ENCODE data around the gene TMEM59L.

The TMEM59L gene

GRCh38 chr19:18660051-18660910 is 47.6 kb downstream of the TMEM59L start:
- DNase-seq = no peak

- no peak for DNase-seq
Measured at GRCh38 chr19:18660939-18661670, 48.4 kb downstream of the TMEM59L start.

GRCh38 chr19:18662972-18663732 is 50.5 kb downstream of the TMEM59L start:
- DNase-seq = no peak

- no peak for DNase-seq
Measured at GRCh38 chr19:18663940-18664530, 51.4 kb downstream of the TMEM59L start.

- no peak for DNase-seq
Measured at GRCh38 chr19:18665771-18666202, 53.1 kb downstream of the TMEM59L start.

GRCh38 chr19:18666317-18666716 is 53.6 kb downstream of the TMEM59L start:
- no peak for DNase-seq

- DNase-seq = no peak
Measured at GRCh38 chr19:18666784-18667183, 54.1 kb downstream of the TMEM59L start.

- no peak for DNase-seq
Measured at GRCh38 chr19:18667531-18668251, 55.0 kb downstream of the TMEM59L start.

- DNase-seq = no peak
Measured at GRCh38 chr19:18668252-18668631, 55.6 kb downstream of the TMEM59L start.

GRCh38 chr19:18668744-18669523 is 56.3 kb downstream of the TMEM59L start:
- no peak for DNase-seq

GRCh38 chr19:18669524-18669817 is 56.8 kb downstream of the TMEM59L start:
- no peak for DNase-seq

GRCh38 chr19:18669883-18670282 is 57.2 kb downstream of the TMEM59L start:
- DNase-seq = no peak

GRCh38 chr19:18670312-18670711 is 57.6 kb downstream of the TMEM59L start:
- DNase-seq = no peak

All from activated CD4-positive, alpha-beta T cell treated with anti-CD3 and anti-CD28 coated beads, Interleukin-2, amount 50 U/mL, for 4 hours (primary cell).